GM10248 (cell line): ENCODE measurements around the gene ADAM19.

Source experiments
- CTCF ChIA-PET: fragments of 300-600 bp; sonication (Branson Sonifier 250); formaldehyde crosslinking; extraction: SDS; loops from one replicate; lab custom pipeline; 2021; ENCODE audit warnings: antibody characterized with exemption; lab: Yijun Ruan, JAX
- POLR2A ChIA-PET: fragments of 350-650 bp; sonication (Branson Sonifier 250); formaldehyde crosslinking; extraction: SDS; loops from one replicate; lab custom pipeline; 2020; ENCODE audit warnings: antibody characterized with exemption; lab: Yijun Ruan, JAX
- DNase-seq: peaks from one replicate; pipeline ENCODE4 v3.0.0; 2012; ENCODE audit errors: extremely low spot score
- CTCF ChIP-seq: IDR thresholded peaks from 2 replicates; pipeline ENCODE4 v1.5.1; 2012; ENCODE audit warnings: mild to moderate bottlenecking, low read depth; ENCODE audit errors: extremely low read depth, missing control alignments, control extremely low read depth

The ADAM19 gene

GRCh38 chr5:157612581-157612980, 37.0 kb upstream of the ADAM19 start:
- no peak for TF ChIP-seq CTCF
- POLR2A ChIA-PET, result interaction anchor here (0.7 kb wide), 1 partner anchor 133 kb away, joined by 3 read pairs; no protein-coding TSS in a partner anchor
- DNase-seq, result no peak
- CTCF ChIA-PET, result interaction anchor here (1.0 to 2.9 kb wide), 7 partner anchors 10 to 131 kb away, joined by 3 to 11 read pairs (median 4); partner anchors contain the start of gene LSM11

GRCh38 chr5:157611571-157612476, 36.2 kb upstream of the ADAM19 start:
- no peak for TF ChIP-seq CTCF
- peak; percentile 34 for DNase-seq
- POLR2A ChIA-PET, result no interaction called here
- CTCF ChIA-PET, result interaction anchor here (1.5 to 2.9 kb wide), 6 partner anchors 11 to 132 kb away, joined by 3 to 11 read pairs (median 6); partner anchors contain the start of gene LSM11

GRCh38 chr5:157610990-157611389, 35.4 kb upstream of the ADAM19 start:
- POLR2A ChIA-PET, result no interaction called here
- TF ChIP-seq CTCF, result no peak
- no peak for DNase-seq
- CTCF ChIA-PET, result interaction anchor here (1.5 to 2.9 kb wide), 4 partner anchors 12 to 133 kb away, joined by 3 to 11 read pairs (median 6); partner anchors contain the start of gene LSM11

GRCh38 chr5:157608972-157609565, 33.5 kb upstream of the ADAM19 start:
- no peak for TF ChIP-seq CTCF
- POLR2A ChIA-PET, result no interaction called here
- CTCF ChIA-PET, result interaction anchor here (0.7 to 1.7 kb wide), 6 partner anchors 8 to 137 kb away, joined by 3 to 6 read pairs (median 4); no protein-coding TSS in a partner anchor
- DNase-seq, result no peak

DNA sequence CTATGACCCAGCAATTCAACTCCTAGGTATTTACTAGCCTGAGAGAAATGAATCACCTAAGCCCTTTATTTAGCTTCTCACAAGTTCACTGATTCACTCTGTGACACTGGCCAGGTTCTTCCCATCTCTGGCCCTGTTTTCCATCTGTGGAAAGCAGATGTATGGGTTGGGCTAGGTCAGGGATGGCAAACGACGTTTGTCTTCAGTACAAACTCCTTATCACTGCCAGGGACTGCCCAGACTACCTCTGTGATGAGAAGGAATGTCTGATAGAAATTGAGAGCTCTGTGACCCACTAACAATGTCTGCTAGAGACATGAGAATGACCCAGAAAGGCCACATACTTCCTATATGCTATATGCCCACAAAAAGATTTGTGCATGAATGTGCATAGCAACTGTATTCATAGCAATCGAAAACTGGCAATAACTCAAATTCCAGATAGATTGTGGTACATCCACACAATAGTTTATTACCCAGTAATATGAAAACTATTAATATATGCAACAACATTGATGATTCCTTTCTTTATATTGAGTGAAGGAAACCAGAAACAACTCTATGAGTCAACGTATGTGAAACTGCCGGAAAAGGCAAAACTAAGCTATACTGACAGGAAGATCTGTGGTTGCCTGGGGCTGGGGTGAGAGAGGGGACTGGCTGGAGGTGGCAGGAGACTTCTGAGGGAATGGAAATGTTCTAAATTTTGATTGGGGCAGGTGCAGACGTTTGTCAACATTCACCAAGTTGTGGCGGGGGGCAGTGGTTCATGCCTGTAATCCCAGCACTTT, 32.0 kb upstream of the ADAM19 start:
- ChIA-PET CTCF (interaction anchor here (0.9 to 1.7 kb wide), 7 partner anchors 9 to 135 kb away, joined by 3 to 10 read pairs (median 4); no protein-coding TSS in a partner anchor), POLR2A (no interaction called here)
- DNase-seq, result no peak
- TF ChIP-seq CTCF, result no peak
